Islet of Langerhans (tissue), 1 donor: ENCODE results near the gene USP6NL.

Experiments used
- FAIRE-seq: peaks from one replicate; lab custom pipeline; 2011; peaks lifted over from hg19 to GRCh38; lab: Jason Lieb, UNC

Gene USP6NL

DNA sequence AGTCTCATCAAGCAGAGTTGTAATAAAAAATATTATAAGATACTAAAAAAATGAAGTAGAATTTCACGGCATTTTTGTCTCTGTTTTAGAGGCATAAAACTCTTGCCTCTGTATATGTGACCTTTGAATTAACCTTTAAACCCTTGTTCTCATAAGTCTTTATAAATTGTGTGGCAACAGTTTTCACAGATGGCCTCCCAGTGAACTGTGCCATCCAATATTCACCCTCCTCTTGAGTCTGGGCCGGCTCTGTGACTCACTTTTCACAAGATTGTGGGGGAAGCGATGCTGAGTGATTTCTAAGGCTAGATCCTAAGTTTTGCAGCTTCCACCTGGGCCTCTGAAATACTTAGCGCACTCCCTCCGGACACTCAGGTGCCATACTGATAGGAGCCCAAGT is 4.6 kb upstream of the USP6NL start:
- no peak for FAIRE-seq

DNA sequence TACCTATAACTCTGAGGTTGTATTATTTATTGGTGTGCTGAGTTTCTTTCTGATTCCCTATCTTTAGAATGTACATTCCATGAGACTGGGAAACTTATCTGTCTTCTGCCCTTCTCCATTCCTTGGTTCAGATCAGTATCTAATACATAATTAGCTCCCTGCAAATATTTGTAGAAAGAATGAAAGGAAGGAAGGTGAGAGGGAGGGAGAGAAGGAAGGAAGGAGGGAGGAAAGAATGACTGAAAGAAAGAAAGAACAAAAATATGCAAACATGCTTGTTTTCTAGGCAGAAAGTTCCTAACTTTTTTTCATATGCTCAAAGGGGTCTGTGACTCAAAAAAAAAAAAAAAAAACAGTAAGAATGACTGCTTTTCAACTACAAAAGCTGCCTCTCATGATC is 3.9 kb upstream of the USP6NL start:
- no peak for FAIRE-seq

DNA sequence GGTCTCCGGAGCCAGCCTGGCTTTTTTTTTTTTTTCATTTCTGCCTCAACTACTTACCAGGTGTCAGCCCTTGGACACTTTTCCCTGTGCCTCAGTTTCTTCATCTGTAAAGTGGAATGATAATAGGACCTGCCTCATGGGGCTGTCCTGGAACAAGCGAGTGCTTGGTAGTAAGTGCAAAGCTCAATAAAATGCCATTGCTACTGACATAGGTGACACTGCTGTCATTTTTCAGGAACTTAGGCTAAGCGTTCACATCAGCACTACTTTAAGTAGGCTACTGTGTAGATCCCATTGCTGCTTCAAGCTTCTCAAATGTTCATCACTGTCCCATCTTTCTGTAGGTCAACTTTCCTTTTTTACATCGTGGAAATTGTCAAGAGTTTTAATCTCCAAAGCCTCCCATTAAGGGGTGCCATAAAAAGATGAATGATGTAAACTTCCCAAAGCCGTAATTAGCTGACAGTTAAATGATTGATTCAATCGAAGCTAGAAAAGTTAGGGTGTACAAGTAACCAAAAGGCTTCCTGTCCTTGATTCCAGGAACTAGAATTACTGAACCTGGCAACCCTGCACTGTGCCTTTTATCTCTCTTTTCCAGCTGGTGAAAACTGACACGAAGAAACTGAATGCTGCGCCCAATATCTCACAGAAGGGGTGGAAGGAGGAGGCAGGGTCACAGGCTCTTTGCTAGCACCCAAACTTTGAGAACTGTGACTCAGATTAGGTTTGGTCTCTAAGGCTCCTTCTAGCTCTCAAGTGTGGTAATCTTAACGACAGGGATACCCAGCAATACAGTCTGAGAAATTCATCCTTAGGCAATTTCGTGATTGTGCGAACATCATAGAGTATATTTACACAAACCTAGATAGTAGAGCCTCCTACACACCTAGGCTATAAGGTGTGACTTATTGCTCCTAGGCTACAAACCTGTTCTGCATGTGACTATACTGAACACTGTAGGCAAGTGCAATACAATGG is 861 bp upstream of the USP6NL start:
- FAIRE-seq: no peak

DNA sequence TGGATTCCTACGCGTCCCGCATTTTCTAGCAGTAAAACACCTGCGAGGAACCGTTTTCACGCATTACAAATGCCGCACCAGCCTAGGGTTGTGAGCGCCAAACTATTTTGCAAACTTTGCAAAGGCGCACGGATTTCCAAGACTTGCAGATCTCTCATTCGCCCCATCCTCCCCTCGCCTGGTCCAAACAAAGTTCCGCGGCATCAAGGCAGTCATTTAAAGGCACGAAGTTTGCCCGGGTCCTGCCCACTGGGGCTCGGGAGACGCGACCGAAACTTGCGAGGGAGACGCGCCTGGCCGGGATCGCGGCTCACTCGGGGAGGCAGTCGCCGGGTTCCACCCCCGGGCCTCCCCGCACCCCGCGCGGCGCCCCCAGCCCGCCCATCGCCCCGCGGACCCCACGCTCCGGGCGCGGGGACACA is 613 bp downstream of the USP6NL start:
- FAIRE-seq: no peak

DNA sequence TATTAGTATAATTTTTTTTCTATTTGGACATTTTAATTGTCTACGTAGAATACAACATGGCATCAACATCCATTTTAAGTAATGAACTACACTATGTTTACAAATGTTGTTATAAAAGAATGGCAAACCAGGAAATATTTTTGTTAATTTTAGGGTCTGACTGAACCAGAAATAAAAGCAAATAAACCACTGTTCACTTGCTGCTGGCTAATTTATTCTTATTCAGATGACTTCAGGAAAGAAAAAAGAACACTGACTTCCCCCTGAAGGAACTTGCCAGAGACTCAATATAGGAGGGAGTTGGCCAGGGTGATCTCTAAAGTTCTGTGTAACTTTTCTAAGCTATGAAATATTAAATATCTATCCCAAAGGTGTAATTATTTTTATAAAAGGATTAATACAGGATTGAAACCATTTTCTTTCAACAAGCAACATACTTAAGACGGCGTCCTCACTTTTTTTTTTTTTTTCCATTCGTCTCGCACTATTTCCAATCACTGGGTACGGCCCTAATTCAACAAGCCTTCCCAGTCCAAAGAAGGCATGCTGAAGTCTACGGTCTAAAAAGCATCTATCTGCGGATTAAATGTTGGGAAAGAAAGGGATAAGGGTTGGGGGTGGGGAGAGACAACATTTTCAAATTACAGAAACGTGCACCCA is 1.2 kb downstream of the USP6NL start:
- FAIRE-seq: no peak

DNA sequence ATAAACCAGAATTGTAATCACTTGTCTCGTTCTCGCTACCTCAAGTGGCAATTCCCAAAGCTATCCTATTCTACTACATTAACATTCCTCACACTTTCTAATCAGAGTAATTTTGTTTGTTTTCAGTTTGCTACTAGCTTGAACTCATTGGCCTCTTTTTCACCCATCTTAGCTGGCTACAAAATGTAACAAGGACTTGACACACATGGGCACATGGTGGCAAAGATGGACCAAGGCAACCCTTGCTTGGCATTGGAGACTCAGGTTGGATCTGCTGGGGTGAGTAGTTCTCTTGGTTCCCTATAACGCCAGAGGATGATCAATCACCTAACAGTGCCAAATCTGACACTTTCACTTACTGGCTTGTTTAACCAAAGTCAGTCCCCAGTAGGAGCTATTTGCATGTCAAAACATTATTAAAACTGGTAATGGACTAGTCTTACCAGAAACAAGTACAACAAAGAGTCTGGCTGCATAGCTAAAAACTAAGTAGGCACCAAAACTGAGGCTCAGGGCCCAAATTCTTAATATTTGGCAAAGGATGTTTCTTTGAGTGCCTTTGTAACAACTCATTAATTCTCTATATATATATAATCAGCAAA is 1.9 kb downstream of the USP6NL start:
- no peak for FAIRE-seq

DNA sequence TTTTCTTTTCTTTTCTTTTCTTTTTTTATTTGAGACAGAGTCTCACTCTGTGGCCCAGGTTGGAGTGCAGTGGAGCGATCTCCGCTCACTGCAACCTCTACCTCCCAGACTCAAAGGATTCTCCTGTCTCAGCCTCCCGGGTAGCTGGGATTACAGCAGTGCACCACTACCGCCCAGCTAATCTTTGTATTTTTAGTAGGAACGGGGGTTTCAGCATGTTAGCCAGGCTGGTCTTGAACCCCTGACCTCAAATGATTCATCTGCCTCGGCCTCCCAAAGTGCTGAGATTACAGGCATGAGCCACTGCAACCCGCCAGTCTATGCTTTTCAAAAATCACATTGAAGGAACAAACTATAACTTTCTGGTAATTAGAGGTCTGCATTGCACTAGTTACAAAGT is 2.4 kb downstream of the USP6NL start:
- no peak for FAIRE-seq

DNA sequence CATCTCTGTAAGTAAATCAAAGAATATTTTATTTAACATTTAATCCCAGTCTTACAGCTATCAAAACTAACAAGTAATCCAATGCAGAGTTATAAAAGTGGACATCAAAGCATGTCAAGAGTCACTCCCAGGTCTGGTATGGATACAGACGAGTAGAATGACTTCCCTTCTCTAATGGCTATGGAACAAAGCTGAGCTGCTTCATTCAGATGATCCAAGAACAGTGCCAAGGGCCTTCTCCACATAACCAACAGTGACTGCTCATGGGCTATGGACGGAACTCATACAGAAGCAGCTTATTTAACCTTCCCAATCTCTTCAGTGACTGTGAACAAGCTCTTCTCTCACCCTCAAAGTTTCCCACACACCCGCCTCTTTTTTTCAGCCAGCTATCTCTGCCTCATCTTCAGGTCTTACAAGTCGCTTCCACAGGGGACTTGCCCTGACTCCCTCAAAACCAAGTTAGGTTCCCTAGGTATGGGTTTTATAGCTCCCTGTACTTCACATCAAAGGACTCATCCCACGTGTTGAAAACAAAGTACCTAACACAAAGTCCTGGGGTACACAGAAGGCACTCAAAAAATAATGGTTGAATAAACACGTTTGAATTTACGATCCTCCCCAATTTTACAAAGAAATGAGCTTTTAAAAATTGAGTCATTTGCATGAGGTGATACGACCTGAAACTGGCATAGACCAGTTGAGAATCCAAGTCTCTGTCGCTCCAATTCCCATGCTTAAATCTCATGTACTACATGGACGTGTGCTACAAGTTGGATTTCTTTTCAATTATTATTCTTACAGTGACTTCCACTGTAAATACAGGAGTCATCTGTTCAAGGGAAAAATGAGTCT is 3.1 kb downstream of the USP6NL start:
- FAIRE-seq: no peak

DNA sequence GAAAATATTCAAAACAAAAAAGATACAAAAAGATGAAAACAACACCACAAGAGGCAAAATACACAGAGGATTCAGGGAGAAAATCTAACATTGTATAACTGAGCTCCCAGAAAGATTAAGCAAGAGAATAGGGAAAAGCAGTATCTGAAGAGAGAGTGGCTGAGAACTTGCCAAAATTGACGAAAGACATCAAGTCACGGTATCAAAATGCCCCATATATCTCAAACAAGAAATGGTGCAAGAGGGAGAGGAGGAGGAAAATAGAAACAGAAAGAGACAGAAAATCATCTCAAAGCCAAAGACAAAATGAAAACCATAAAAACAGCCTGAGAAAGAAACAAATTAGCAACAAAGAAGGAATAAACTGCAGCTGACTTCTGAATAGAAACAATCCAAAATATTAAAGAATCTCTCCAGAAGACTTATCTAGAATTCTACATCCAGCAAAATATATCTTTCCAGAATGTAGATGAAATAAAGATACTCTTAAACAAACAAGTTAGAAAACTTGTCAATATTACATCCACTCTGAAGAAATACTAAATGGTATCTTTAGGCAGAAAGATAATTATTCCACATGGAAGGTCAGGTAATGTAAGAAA is 5.5 kb downstream of the USP6NL start:
- no peak for FAIRE-seq

DNA sequence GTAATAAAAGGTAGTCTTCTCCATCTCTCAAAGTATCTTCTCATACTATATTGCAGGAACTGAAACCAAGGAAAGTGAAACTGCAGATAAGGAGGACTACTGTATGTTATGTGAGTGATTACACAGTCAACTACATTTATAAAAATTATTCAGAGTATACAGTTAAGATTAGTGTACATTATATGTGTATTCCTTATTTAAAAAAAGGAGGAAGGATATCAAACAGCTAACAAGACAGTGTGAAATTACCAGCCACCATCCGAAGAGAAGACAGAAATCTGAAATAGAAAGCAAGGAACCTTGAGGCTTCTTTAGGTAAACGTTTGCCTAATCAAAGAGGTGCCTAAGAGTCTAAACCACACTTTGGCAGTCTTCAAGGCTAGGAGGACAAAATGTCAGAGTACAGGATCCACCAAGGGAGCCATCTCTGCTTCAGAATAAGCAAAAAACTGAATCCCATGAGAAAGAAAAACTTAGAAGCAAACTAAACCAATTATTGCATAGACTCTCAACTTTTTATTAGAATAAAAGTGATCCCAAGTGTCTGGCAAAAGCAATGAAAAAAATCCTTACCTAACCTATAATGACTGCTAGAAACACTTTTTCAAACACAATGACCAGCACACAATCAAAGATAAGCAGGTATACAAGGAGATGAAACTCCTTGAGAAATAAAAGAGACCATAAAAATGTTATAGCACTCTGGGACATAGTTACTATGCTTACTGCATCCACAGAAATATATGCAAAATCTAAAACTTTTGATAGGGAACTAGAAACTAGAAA is 6.4 kb downstream of the USP6NL start:
- FAIRE-seq: no peak

DNA sequence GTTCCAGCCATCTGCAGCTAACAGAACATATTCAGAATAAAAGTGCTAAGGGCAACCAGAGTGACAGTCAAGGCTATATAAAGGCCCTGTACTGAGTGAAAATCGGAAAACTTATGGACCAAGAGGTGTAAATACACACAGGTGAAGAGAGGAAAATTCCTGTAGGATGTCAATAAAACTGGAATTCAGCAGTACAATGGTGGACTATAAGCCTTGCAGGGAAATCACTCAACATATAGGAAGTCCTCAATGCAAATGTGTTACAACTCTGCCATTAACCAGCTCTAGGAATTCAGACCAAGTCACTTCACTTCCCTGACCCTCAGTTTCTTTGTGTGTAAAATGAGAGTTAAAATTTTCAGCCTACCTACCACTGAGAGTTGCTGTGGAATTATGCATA is 7.7 kb downstream of the USP6NL start:
- no peak for FAIRE-seq

DNA sequence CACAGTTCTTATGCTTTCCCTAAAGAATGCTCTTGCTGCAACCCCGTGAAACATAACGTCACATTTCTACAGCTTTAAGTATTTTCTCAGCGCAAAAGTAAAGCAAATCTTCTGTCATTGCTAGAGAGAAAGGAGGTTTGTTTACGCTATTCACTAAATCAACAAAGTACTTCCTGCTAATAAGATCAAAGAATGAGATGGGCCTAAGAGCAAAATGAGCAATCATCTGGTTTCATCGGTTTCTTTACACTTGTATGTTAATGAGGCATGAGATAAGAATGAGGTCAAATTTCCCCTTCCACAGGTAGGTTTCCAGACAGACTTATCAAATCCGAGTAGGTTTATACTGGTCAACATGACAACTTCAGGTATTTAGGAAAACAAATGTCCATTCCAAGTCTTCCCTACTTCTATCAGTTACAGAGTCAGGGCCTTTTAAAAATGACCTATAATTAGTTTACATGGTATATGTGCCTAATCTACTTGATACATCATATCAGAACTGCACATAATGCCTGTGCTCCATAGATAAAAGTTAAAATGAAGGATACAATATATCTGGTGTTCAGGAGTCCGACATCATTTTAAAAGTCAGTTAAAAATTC is 8.4 kb downstream of the USP6NL start:
- FAIRE-seq: peak; percentile 96

DNA sequence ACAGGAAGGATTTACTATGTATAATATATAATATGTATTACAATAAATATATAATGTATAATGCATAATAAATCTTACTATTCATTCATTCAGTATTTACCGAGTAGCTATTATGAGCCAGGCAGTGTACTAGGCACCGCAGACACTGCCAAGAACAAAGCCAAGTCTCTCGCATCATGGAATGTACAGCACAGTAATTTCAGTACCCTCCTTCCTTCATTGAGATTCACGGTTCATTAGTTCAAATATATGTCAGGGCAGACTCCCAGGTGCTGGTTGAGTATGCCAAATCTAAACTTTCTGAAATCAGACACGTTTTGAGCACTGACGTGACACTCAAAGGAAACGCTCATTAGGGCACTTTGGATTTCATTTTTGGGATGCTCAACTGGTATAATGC is 9.1 kb downstream of the USP6NL start:
- FAIRE-seq: no peak

DNA sequence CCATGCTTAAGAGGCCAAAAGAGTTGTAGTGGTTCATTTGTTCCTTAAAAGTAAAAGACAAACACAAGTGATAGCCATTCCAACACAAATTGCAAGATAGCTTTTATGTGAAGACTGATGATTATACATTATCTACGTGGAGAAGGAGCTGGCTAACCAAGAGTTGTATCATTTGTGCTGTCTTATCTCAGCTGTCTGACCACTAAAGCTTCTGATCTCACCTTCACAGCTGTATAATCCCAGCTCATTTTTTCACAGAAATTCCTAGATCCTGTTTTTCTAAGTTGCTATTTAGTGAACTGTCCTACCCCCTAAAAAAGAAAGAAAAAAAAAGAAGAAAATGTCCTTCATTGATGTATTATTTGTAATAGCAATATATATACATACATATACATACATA is 9.8 kb downstream of the USP6NL start:
- FAIRE-seq: peak; percentile 27

DNA sequence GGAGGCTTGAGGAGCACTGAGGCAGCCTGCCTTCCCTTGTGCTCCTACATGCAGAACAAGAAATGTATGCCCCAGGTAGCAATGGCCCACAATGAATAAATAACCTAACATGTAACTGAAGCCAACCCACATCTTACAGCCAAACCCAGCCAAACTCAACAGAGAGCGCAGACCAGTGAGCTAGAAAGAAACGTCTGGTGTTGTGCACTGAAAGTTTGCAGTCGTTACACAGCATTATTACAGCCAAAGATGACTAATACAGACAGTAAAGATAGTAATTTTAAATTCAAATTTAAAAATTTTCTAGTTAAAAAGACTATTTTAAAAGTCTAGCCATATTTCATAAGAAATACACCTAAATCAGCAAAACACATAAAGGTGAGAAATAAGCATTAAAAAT is 11.2 kb downstream of the USP6NL start:
- FAIRE-seq: no peak

DNA sequence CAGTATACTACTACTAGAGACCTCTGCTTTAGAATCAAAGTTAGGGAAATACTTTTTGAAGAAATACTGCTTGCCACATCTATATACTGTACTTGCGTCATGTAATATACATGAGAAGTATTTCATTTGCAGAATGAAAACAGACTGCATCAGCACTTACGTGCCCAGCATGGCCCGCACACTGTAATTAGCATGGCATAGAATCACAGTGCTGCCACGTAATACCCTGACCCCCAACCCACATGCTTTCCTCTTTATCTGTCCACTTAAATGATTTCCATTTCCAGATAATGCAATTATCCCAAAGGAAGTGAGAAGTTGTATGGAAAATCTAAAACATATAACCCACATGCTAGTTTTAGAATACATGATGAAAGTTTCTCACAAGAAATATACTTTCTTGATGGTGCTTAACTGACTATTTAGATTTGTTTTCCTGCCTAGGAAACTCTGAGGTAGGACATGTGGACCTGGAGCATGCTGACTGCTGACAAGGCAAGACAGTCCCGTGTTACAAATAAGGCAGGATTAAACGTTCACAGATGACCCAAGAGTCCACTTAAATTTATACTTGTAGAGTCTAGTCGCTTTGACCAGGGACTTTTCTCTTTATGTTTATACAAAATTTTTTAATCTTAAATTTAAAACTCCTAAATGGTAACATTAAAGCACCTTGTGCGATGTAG is 12.6 kb downstream of the USP6NL start:
- no peak for FAIRE-seq

DNA sequence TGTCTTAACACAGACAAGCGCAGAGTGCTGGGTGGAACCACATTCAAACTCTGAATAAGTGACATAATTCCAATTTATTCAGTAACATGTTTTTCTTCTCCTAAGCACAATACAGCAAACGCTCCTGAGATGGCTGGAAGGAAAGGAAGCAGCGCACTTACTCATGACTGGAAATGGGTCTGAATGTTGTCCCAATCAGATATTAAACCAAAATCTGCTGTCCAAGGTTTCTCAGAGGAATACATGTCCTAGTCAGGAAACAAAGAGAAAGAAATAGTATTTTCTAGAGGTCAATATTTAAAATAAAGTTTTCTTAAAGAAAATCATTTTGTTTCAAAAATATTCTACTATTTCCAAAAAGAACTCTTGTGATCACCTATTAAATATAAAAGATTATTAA is 14.0 kb downstream of the USP6NL start:
- FAIRE-seq: no peak

DNA sequence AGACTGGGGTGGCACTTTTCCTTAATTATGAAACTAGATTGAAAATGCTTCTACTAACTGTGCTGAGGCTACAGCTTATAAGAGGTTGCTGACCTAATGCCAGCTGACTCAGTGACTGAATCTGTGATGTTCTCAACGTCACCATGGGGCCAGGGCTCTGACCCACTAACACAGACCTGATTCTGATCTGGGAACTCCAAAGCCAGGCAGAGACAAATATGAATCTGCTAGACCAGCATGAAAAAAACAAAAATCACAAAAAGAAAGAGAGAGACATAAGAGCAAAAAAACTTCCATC is 16.1 kb downstream of the USP6NL start:
- FAIRE-seq: no peak

DNA sequence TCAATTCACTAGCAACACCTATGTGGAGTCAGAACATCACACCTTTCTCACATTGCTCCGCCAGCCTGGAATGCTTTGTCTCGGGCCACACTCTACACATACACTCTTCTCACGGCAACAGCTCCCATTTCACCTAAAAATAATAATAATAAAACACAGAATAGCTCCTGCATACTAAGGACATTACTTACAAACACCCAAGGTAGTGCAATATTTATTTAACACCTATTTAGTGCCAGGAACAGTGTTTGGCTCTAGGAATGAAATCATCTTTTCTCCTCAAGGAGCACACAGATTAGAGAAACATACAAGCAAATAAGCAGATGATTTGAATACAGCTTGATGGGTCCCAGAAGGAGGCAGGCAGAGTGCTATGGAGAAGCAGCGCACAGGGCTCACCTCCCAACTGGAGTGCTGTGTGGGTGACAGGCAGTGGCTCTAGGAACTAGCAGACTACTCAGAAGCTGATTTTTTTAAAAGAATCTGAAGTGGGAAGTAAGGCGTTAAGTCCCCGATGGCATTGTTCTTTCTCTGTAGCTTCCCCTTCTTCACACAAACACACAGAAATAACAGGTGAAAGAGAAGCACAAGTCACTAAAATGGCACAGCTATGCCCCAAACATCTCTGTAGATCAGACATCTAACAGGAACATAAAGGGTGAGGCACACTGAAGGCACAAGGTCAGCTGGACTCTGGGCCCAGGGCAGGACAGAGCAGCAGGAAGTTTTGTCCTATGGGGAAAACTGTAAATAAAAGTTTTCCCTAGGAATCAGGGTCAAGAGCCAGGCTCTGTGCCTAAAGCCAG is 16.7 kb downstream of the USP6NL start:
- FAIRE-seq: no peak
